Activated CD8-positive, alpha-beta T cell treated with anti-CD3 and anti-CD28 coated beads, Interleukin-2, amount 10 ng/mL, durations not matched to agents 7 days and 5 days (primary cell): Measurements from ENCODE around the gene XIRP2. TPM values are rescaled to one million over a fixed set of nuclear protein-coding genes. Genes with fewer than 3 reads are reported as not detected.

ENCODE experiments used
- ATAC-seq: fragments of 150-1000 bp; cut with Tn5 transposase; one replicate; pipeline ENCODE4 v1.10.0; 2021; ENCODE audit warnings: moderate library complexity
- CTCF ChIA-PET: fragments of 350-600 bp; sonication (Branson Sonifier 250); formaldehyde crosslinking; loops from one replicate; lab custom pipeline; 2021; ENCODE audit warnings: antibody characterized with exemption; lab: Charles Lee
- POLR2A ChIA-PET: fragments of 350-600 bp; sonication (Branson Sonifier 250); formaldehyde crosslinking; loops from one replicate; lab custom pipeline; 2021; ENCODE audit warnings: antibody characterized with exemption; lab: Charles Lee
- DNase-seq: peaks from one replicate; pipeline ENCODE4 v3.0.0-alpha.2; 2020
- H3K27ac Mint-ChIP-seq: one replicate; pipeline ENCODE4 v1.8.0; 2021; ENCODE audit warnings: mild to moderate bottlenecking, mixed read lengths
- H3K27me3 Mint-ChIP-seq: one replicate; pipeline ENCODE4 v1.8.0; 2021; ENCODE audit warnings: low read depth, mixed read lengths
- H3K36me3 Mint-ChIP-seq: one replicate; pipeline ENCODE4 v1.8.0; 2021; ENCODE audit warnings: low read depth, mixed read lengths
- H3K4me1 Mint-ChIP-seq: one replicate; pipeline ENCODE4 v1.8.0; 2021; ENCODE audit warnings: low read depth, mixed read lengths
- H3K4me3 Mint-ChIP-seq: one replicate; pipeline ENCODE4 v1.8.0; 2021; ENCODE audit warnings: mild to moderate bottlenecking, mixed read lengths
- H3K9me3 Mint-ChIP-seq: one replicate; pipeline ENCODE4 v1.8.0; 2022; ENCODE audit warnings: mixed read lengths; ENCODE audit not compliant: insufficient read depth
- total RNA-seq, 2 experiments: library from RNA; stranded (reverse); gene quantifications; one replicate each; pipeline ENCODE4 v1.2.3, GENCODE V29; 2021

Gene XIRP2
- total RNA-seq, 2 experiments from 2014 or later = not detected

DNA sequence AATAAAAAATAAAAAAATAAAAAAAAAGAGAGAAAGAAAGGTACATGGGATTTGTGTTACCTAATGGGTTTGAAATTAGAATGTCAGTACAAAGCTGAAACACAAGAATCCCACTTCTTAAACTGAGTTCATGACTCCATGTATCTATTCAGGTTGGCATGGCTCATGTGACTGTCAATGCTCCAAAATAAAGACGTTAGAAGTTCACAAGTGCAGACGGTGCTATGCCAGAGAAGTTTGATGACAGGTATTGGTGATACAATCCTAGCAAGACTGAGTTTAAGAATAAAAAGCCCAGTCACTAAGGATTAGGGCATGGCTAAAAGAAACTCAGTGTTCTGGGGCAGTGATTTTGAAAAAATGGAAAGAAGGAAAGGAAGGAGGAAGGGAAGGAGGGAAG is 254.3 kb downstream of the XIRP2 start:
- Mint-ChIP-seq H3K27me3 (no peaks in the 10 kb centered on the region), H3K4me3 (no peak overlapping the region), H3K9me3 (no peaks in the 10 kb centered on the region), H3K27ac (no peak overlapping the region), H3K36me3 (no peaks in the 10 kb centered on the region), H3K4me1 (no peaks in the 10 kb centered on the region)
- ChIA-PET CTCF (no interaction called here), POLR2A (no interaction called here)
- DNase-seq (no peak), ATAC-seq (no peak)

GRCh38 chr2:167144179-167144898 is 256.1 kb downstream of the XIRP2 start:
- ChIA-PET POLR2A (no interaction called here), CTCF (no interaction called here)
- Mint-ChIP-seq H3K4me1 (no peaks in the 10 kb centered on the region), H3K36me3 (no peaks in the 10 kb centered on the region), H3K27me3 (no peaks in the 10 kb centered on the region), H3K27ac (no peak overlapping the region), H3K9me3 (no peaks in the 10 kb centered on the region), H3K4me3 (no peak overlapping the region)
- DNase-seq = no peak
- no peak for ATAC-seq

- POLR2A ChIA-PET = no interaction called here
- H3K36me3 Mint-ChIP-seq = no peaks in the 10 kb centered on the region
- no peak for DNase-seq
- no peaks in the 10 kb centered on the region for H3K4me1 Mint-ChIP-seq
- no peak overlapping the region for H3K27ac Mint-ChIP-seq
- no peak overlapping the region for H3K4me3 Mint-ChIP-seq
- no peaks in the 10 kb centered on the region for H3K27me3 Mint-ChIP-seq
- CTCF ChIA-PET = no interaction called here
- no peaks in the 10 kb centered on the region for H3K9me3 Mint-ChIP-seq
- no peak for ATAC-seq
Measured at GRCh38 chr2:167147271-167147941, 259.1 kb downstream of the XIRP2 start.

DNA sequence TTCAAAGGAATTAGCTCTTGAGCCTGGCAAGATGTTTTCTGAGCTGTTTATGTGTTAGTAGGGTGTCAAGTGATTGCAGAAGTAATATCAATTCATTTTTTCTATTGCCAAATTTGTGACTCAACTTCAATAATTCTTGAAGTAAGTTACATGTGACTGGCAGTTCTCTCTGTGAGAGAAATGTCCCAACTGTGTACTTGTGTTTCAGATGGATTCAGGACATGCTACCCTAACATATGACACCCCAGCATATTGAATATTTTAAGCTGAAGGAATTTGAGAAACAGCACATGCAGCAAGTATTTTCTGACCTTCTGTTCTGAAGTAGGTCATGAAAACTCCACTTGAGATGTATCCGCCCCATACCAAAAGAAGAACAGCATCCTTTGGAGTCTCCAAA is 263.6 kb downstream of the XIRP2 start:
- no peak for ATAC-seq
- no peaks in the 10 kb centered on the region for H3K27me3 Mint-ChIP-seq

DNA sequence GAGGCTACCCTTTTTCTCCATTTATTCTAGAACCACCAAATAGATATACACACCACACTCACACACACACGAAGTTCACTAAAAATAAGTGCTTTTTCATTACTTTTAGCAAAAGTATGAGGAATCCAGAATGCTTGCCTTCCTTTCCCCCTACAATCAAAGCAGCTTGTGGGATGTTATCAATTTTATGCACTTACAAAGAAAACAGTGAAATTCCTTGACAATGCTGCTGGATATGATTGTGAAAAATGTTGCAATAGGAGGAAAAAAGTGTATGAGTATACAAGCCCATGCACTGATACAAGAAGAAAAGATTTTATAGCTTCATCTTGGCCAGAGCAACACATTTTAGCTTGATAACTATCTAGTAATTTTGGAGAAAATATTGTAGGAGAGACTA is 269.2 kb downstream of the XIRP2 start:
- ChIA-PET CTCF (no interaction called here), POLR2A (no interaction called here)
- Mint-ChIP-seq H3K36me3 (no peaks in the 10 kb centered on the region), H3K27me3 (no peaks in the 10 kb centered on the region), H3K4me3 (no peak overlapping the region), H3K4me1 (no peaks in the 10 kb centered on the region), H3K9me3 (no peaks in the 10 kb centered on the region), H3K27ac (no peak overlapping the region)
- ATAC-seq = no peak
- no peak for DNase-seq

More for the DNA sequence above, 263.6 kb downstream of the XIRP2 start:
- Mint-ChIP-seq H3K9me3 (no peaks in the 10 kb centered on the region), H3K36me3 (no peaks in the 10 kb centered on the region), H3K27ac (no peak overlapping the region), H3K4me3 (no peak overlapping the region), H3K4me1 (no peaks in the 10 kb centered on the region)
- ChIA-PET POLR2A (interaction anchor here (0.6 kb wide), 1 partner anchor 26 kb away, joined by 3 read pairs; no protein-coding TSS in a partner anchor), CTCF (no interaction called here)
- no peak for DNase-seq

DNA sequence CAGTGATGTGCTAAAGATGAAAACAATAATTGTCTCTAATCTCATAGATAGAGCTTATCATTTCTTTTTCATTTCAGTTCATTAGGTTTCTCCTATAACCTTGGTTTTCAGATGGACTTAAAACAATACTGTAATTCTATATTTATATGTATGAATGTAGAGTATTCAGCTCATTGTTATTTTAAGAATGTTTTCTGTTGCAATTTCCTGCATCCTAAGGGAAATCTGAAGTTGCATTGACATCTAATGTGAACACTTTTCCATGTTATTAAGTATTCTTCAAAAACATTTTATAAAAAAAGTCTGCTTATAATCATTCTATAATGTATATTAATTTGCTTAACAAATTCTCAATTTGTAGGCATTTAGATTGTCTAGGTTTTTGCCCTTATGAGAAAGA is 288.9 kb downstream of the XIRP2 start:
- ChIA-PET POLR2A (no interaction called here), CTCF (no interaction called here)
- Mint-ChIP-seq H3K27ac (no peak overlapping the region), H3K4me1 (no peaks in the 10 kb centered on the region), H3K9me3 (peaks cover 4% of the 10 kb centered on the region), H3K4me3 (no peak overlapping the region), H3K36me3 (no peaks in the 10 kb centered on the region), H3K27me3 (no peaks in the 10 kb centered on the region)
- ATAC-seq = no peak
- DNase-seq = no peak

DNA sequence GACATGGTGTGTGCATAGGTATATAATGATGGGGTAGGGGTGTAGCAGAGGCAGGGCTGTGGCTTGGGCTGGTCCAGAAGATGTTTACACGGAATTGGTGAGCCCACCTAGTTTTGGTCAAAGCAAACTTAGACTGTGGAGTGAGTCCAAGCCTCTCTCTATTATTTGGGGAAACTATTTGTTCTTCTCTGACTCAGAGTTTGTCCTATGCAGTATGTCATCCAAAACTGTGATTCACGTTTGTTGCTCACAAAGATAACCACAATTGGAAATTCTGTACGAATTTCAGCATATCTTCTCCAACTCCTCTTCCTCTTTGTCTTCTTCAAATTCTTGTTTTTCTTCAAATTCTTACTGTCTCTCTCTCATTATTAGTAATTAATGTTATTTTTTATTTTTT is 292.9 kb downstream of the XIRP2 start:
- H3K9me3 Mint-ChIP-seq = peaks cover 4% of the 10 kb centered on the region
- ATAC-seq (no peak), DNase-seq (no peak)
- H3K27ac Mint-ChIP-seq = no peak overlapping the region
- no peaks in the 10 kb centered on the region for H3K4me1 Mint-ChIP-seq
- H3K36me3 Mint-ChIP-seq = no peaks in the 10 kb centered on the region
- ChIA-PET CTCF (no interaction called here), POLR2A (no interaction called here)
- no peaks in the 10 kb centered on the region for H3K27me3 Mint-ChIP-seq
- H3K4me3 Mint-ChIP-seq = no peak overlapping the region

GRCh38 chr2:167181688-167182087 is 293.4 kb downstream of the XIRP2 start:
- no peak overlapping the region for H3K4me3 Mint-ChIP-seq
- H3K4me1 Mint-ChIP-seq = no peaks in the 10 kb centered on the region
- H3K27me3 Mint-ChIP-seq = no peaks in the 10 kb centered on the region
- no peak for DNase-seq
- no peak overlapping the region for H3K27ac Mint-ChIP-seq
- POLR2A ChIA-PET = no interaction called here
- no peak for ATAC-seq
- no peaks in the 10 kb centered on the region for H3K36me3 Mint-ChIP-seq
- no peaks in the 10 kb centered on the region for H3K9me3 Mint-ChIP-seq
- CTCF ChIA-PET = no interaction called here

DNA sequence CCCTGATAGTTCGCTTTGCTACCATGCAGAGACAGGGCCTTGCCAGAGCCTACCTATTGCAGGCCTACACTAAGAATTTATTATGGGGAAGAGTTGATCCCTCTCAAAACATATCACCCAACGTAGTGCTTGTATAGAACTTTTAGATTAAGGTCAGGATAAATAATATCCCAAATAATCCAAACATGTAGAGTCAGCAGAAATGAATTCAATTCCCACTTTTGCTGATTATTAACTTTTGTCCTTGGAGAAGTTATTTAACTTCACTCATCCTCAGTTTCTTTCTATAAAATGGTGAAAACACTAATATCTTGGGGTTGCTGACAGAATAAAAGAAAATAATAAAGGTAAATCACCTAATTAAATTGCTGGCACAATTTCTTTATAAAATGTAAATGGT is 294.1 kb downstream of the XIRP2 start:
- ATAC-seq (no peak), DNase-seq (no peak)
- Mint-ChIP-seq H3K27me3 (no peaks in the 10 kb centered on the region), H3K4me1 (no peaks in the 10 kb centered on the region), H3K4me3 (no peak overlapping the region), H3K27ac (no peak overlapping the region), H3K9me3 (no peaks in the 10 kb centered on the region), H3K36me3 (no peaks in the 10 kb centered on the region)
- ChIA-PET POLR2A (no interaction called here), CTCF (no interaction called here)

- CTCF ChIA-PET = no interaction called here
- H3K27ac Mint-ChIP-seq = no peak overlapping the region
Measured at GRCh38 chr2:167183931-167184330, 295.7 kb downstream of the XIRP2 start.

GRCh38 chr2:167186465-167186864 is 298.2 kb downstream of the XIRP2 start:
- H3K9me3 Mint-ChIP-seq = no peaks in the 10 kb centered on the region

More at GRCh38 chr2:167183931-167184330, 295.7 kb downstream of the XIRP2 start:
- Mint-ChIP-seq H3K27me3 (no peaks in the 10 kb centered on the region), H3K36me3 (no peaks in the 10 kb centered on the region), H3K4me3 (no peak overlapping the region), H3K9me3 (no peaks in the 10 kb centered on the region), H3K4me1 (no peaks in the 10 kb centered on the region)
- POLR2A ChIA-PET = no interaction called here
- no peak for ATAC-seq
- no peak for DNase-seq

GRCh38 chr2:167187049-167187727 is 298.9 kb downstream of the XIRP2 start:
- CTCF ChIA-PET = no interaction called here
- no peaks in the 10 kb centered on the region for H3K36me3 Mint-ChIP-seq
- no peak for DNase-seq

More at GRCh38 chr2:167186465-167186864, 298.2 kb downstream of the XIRP2 start:
- POLR2A ChIA-PET = no interaction called here
- no peak overlapping the region for H3K27ac Mint-ChIP-seq
- CTCF ChIA-PET = no interaction called here
- DNase-seq (no peak), ATAC-seq (no peak)
- no peak overlapping the region for H3K4me3 Mint-ChIP-seq
- H3K27me3 Mint-ChIP-seq = no peaks in the 10 kb centered on the region
- H3K36me3 Mint-ChIP-seq = no peaks in the 10 kb centered on the region
- no peaks in the 10 kb centered on the region for H3K4me1 Mint-ChIP-seq

More at GRCh38 chr2:167187049-167187727, 298.9 kb downstream of the XIRP2 start:
- POLR2A ChIA-PET = no interaction called here
- Mint-ChIP-seq H3K27ac (no peak overlapping the region), H3K27me3 (no peaks in the 10 kb centered on the region), H3K9me3 (no peaks in the 10 kb centered on the region), H3K4me1 (no peaks in the 10 kb centered on the region), H3K4me3 (no peak overlapping the region)
- no peak for ATAC-seq
